Measurements from ENCODE around the gene TEX50.
A peak's percentile ranks its signal among the peaks of the same experiment; 100 is the strongest.
"Not testable (repeated sequence)": the region's sequence is repeated elsewhere in the genome, so short reads cannot be mapped to it uniquely, and the experiment has no call there.

Gene TEX50

GRCh38 chr1:173661763-173662162 lies 26.6 kb downstream of the TEX50 start:
- FAIRE-seq, result no peak
- DNase-seq (ENCODE audit: low spot score), result no peak

GRCh38 chr1:173663159-173663558 lies 28.0 kb downstream of the TEX50 start:
- no peak for DNase-seq (ENCODE audit: low spot score)

DNA sequence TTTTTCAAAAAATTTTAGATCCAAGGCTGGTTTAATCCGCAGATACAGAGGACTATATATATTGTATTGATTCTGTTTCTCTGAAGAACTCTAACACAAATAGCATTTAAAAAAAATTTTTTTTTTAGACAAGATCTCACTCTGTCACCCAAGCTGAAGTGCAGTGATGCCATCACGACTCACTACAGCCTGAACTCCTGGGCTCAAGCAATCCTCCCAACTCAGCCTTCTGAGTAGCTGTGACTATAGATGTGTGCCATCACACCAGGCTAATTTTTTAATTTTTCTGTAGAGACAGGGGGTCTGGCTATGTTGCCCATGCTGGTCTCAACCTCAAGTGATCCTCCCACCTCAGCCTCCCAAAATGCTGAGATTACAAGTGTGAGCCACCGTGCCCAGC lies 31.5 kb downstream of the TEX50 start:
- FAIRE-seq (peak; percentile 23), DNase-seq (ENCODE audit: low spot score) (no peak)

More at GRCh38 chr1:173663159-173663558, 28.0 kb downstream of the TEX50 start:
- FAIRE-seq, result no peak

- no peak for FAIRE-seq
- DNase-seq (ENCODE audit: low spot score), result no peak
Observed at GRCh38 chr1:173669491-173669941, 34.4 kb downstream of the TEX50 start, which contains the start of gene ANKRD45. Gene ANKRD45, minus strand, starts transcription at chr1:173669851. Its CDS starts 10,433 bp downstream, at chr1:173659418.

DNA sequence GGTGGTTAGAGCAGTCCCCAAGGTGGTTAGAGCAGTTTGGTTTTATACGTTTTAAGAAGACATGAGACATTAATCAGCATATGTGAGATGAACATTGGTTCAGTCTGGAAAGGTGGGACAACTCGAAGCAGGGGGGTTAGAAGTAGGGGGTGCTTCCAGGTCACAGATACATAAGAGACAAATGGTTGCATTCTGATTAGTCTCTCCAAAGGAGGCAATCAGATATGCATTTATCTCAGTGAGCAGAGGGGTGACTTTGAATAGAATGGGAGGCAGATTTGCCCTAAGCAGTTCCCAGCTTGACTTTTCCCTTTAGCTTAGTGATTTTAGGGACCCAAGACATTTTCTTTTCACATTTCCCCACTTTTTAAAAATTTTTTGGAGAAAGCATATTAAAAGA lies 39.4 kb downstream of the TEX50 start:
- not testable (repeated sequence) for DNase-seq (ENCODE audit: low spot score); FAIRE-seq

DNA sequence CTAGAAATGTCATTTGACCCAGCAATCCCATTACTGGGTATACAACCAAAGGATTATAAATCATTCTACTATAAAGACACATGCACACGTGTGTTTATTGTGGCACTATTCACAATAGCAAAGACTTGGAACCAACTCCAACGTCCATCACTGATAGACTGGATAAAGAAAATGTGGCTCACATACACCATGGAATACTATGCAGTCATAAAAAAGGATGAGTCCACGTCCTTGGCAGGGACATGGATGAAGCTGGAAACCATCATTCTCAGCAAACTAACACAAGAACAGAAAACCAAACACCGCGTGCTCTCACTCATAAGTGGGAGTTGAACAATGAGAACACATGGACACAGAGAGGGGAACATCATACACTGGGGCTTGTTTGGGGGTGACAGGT lies 45.0 kb downstream of the TEX50 start:
- not testable (repeated sequence) for FAIRE-seq; DNase-seq (ENCODE audit: low spot score)

DNA sequence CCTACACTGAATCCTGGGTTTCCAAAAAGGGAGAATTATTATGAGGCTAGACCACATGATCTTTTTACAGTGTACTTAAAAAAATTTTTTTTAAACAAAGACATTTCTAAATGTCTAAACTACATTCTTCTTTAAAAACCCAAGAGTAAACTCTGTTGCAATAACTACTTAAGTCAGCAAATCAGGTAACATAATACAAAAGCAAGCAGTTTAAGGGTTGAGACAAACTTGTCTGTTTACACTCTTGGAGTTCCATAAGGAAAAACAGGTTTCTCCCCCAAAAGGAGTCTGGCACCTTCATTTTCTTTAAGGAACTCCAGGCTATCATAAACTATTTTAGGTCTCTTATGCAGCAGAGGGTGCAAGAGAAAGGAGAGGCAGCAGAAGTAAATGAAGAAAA lies 47.0 kb downstream of the TEX50 start:
- FAIRE-seq (no peak), DNase-seq (ENCODE audit: low spot score) (no peak)

- FAIRE-seq, result not testable (repeated sequence)
Observed at GRCh38 chr1:173683838-173684237, 48.7 kb downstream of the TEX50 start.

DNA sequence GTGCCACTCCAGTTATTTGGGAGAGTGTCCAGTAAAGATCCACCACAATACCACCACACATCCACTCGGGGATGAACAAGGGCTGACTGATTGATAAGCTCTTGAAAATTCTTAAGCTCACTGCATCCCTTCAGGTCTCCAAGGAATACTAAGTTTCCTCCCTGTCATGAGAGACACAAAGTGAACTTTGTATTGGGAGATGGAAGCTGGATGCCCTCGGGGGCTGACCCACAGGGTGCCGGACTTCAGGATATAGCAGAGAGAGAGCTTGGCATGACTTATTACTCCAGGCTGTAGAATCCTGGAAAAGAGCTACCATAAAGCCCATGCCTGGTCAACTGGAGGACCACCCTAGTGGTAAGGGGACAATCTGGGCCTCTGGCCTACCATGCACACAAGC lies 50.0 kb downstream of the TEX50 start:
- not testable (repeated sequence) for DNase-seq (ENCODE audit: low spot score); FAIRE-seq

More at GRCh38 chr1:173683838-173684237, 48.7 kb downstream of the TEX50 start:
- not testable (repeated sequence) for DNase-seq (ENCODE audit: low spot score)
